Spleen (tissue), 11 donors: ENCODE results near the gene HSD11B1. TPM values are rescaled to one million over a fixed set of nuclear protein-coding genes. Genes with fewer than 3 reads are reported as not detected.
A peak's percentile ranks its signal among the peaks of the same experiment; 100 is the strongest.

ENCODE experiments used
- DNase-seq: peaks from one replicate; pipeline ENCODE4 v3.0.0-alpha.2; 2020
- H3K27ac ChIP-seq, 8 donors: fragments of 200-600 bp; sonication (generic) in 7 of 8; 1 replicate in 4 of 8; 2 replicates in 4 of 8; pipeline versions ENCODE4 v1.5.0 to v1.8.0; 2016 to 2021; ENCODE audit warnings: inconsistent platforms in 4 of 8, mild to moderate bottlenecking in 4 of 8, moderate library complexity in 1 of 8
- H3K27me3 ChIP-seq, 7 donors: fragments of 200-600 bp; sonication (generic) in 6 of 7; replicated peaks in 1 of 7; 1 replicate in 4 of 7; 2 replicates in 3 of 7; pipeline versions ENCODE4 v1.5.0 to v1.8.0; 2016 to 2021; ENCODE audit warnings: inconsistent platforms in 3 of 7, mild to moderate bottlenecking in 1 of 7
- H3K36me3 ChIP-seq, 6 donors: fragments of 200-600 bp; sonication (generic) in 5 of 6; 1 replicate in 4 of 6; 2 replicates in 2 of 6; pipeline versions ENCODE4 v1.5.0 to v1.8.0; 2016 to 2021; ENCODE audit warnings: inconsistent platforms in 2 of 6
- H3K4me1 ChIP-seq, 6 donors: fragments of 200-600 bp; sonication (generic) in 5 of 6; 1 replicate in 3 of 6; 2 replicates in 3 of 6; pipeline versions ENCODE4 v1.5.0 to v1.8.0; 2016 to 2021; ENCODE audit warnings: inconsistent platforms in 3 of 6
- H3K4me3 ChIP-seq, 8 donors: fragments of 200-600 bp; sonication (generic) in 7 of 8; 1 replicate in 4 of 8; 2 replicates in 4 of 8; pipeline versions ENCODE4 v1.5.0 to v1.8.0; 2016 to 2021; ENCODE audit warnings: inconsistent platforms in 4 of 8, mild to moderate bottlenecking in 4 of 8, moderate library complexity in 2 of 8
- H3K9me3 ChIP-seq, 8 donors: fragments of 200-600 bp; sonication (generic) in 7 of 8; 1 replicate in 4 of 8; 2 replicates in 4 of 8; pipeline versions ENCODE4 v1.5.0 to v1.8.0; 2016 to 2021; ENCODE audit warnings: inconsistent platforms in 4 of 8
- POLR2A ChIP-seq, 3 donors: fragments of 450-650 bp; IDR thresholded peaks; one replicate each; pipeline ENCODE4 v1.5.1; 2017; ENCODE audit warnings: antibody characterized with exemption in 3 of 3, mild to moderate bottlenecking in 1 of 3
- POLR2AphosphoS5 ChIP-seq, 3 donors: sonication (generic); formaldehyde crosslinking; IDR thresholded peaks; one replicate each; pipeline ENCODE4 v1.5.1; 2017; ENCODE audit warnings: antibody characterized with exemption in 3 of 3
- WGBS, 5 donors: extraction: QIAGEN DNeasy Blood & Tissue Kit in 3 of 5; methylation state at CpG; one replicate each; pipeline versions ENCODE4 v1.1.5 to v1.1.7; 2013 to 2018; 5-methylcytosine and 5-hydroxymethylcytosine counted together
- intact Hi-C: fragments of 100-400 bp; cut with DNase I; formaldehyde crosslinking; loops from one replicate; pipeline ENCODE4 v1.15.0; 2023; ENCODE audit warnings: low total_unique reads
- polyA plus RNA-seq, 3 donors: library from polyadenylated mRNA; stranded (reverse); fragments of 200-250 nt; gene quantifications; one replicate each; pipeline ENCODE4 v1.2.1, GENCODE V29; 2013
- total RNA-seq, 7 donors: library from RNA; depleted of rRNA in 3 of 7; stranded (reverse); fragments of >200 nt in 3 of 7; fragmentation: NEBNext Ultra II Directional in 4 of 7; extraction: Animal tissue kit (Norgen Biotek cat#: 25700) in 4 of 7; gene quantifications; one replicate each; pipeline versions ENCODE4 v1.1.0 to v1.2.1, GENCODE V29; 2016 to 2021
- TF ChIP-seq, protein P1 (sequence below), 11 experiments: fragments of 200-600 bp in 7 of 11; fragments of 450-650 bp in 4 of 11; sonication (generic) in 4 of 11; IDR thresholded peaks in 8 of 11; conservative IDR thresholded peaks in 3 of 11; 1 replicate in 7 of 11; 2 replicates in 4 of 11; pipeline versions ENCODE4 v1.4.0 to v1.8.0; 2016 to 2021; ENCODE audit warnings: antibody characterized with exemption in 11 of 11, inconsistent platforms in 4 of 11, mild to moderate bottlenecking in 1 of 11
- donor health status: healthy with polysubstance abuse.
- donor health status: DM: no; HTN: no; CAD: no; lungs with moderate emphysema.
- donor health status: DM: no; HTN: no; CAD: no.
- donor health status: Bipolar disorder and iron deficiency.
- donor health status: healthy.
- donor health status: DM: no; HTN: no; CAD: no.
- donor health status: DM: yes; HTN: yes; CAD: no.

Gene HSD11B1
- total and polyA plus RNA-seq, 10 donors, result 1.8 to 14.9 (median 3.7) TPM

DNA sequence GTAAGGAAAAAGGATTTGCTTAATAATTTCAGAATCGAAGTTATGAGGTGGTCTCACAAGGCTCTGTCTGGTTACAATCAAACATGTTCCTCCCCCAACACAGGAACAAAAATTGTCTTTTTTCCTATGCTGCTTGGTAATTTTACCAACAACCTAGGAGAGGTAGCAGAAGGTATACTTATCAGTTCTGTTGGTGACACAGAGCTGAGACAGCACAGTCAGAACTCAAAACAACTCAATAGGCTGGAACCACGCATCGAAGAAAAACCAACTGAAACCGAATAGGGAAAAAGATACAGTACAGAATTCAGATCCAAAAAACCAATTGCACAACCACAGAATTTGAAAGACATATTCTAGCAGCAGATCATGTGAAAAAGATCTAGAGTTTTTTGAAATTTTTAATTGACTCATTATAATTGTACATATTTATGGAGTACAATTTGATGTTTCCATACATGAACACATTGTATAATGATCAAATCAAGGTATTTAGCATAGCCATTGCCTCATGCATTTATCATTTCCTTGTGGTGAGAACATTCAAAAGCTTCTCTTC is 25.6 kb upstream of the HSD11B1 start:
- Histone ChIP-seq H3K4me3 (no peak overlapping the region), H3K27ac (no peak overlapping the region), H3K4me1 (peaks cover 7 to 33% (median 25%) of the 10 kb centered on the region in 6 donors), H3K27me3 (peaks cover 0 to 87% (median 33%) of the 10 kb centered on the region in 7 donors), H3K9me3 (no peaks in the 10 kb centered on the region), H3K36me3 (no peaks in the 10 kb centered on the region)
- 81 to 90% (median 83%) methylated on average over 4 of the region's 4 CpGs for WGBS, 5 donors
- DNase-seq, result no peak
- TF ChIP-seq, protein P1, sequence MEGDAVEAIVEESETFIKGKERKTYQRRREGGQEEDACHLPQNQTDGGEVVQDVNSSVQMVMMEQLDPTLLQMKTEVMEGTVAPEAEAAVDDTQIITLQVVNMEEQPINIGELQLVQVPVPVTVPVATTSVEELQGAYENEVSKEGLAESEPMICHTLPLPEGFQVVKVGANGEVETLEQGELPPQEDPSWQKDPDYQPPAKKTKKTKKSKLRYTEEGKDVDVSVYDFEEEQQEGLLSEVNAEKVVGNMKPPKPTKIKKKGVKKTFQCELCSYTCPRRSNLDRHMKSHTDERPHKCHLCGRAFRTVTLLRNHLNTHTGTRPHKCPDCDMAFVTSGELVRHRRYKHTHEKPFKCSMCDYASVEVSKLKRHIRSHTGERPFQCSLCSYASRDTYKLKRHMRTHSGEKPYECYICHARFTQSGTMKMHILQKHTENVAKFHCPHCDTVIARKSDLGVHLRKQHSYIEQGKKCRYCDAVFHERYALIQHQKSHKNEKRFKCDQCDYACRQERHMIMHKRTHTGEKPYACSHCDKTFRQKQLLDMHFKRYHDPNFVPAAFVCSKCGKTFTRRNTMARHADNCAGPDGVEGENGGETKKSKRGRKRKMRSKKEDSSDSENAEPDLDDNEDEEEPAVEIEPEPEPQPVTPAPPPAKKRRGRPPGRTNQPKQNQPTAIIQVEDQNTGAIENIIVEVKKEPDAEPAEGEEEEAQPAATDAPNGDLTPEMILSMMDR (IDR thresholded peaks at IDR 0.05 in 8 of 11, conservative IDR thresholded peaks at IDR 0.05 in 3 of 11), result no peak
- TF ChIP-seq POLR2AphosphoS5 (IDR thresholded peaks at IDR 0.05) (no peak), POLR2A (IDR thresholded peaks at IDR 0.05) (no peak)
- intact Hi-C loops, result no loop called here

DNA sequence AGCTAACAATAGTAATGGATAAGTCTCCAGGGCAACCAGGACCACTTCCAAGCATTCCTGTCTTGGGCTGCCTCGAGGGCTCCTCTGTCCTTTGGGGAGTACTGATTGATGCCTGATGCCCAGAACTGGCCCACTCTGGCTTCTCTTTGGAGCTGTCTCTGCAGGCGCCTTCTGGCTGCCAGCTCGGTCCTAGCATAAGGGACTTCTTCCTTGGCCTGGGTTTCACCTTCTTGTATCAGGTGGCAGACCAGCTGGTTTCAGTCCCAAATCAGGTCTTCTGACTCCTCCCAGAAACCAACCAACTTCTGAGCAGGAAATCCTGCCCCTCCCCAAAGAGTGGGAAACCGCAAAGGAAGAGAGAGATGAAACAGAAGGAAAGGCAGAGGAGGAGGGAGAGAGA is 18.8 kb upstream of the HSD11B1 start:
- H3K4me1 ChIP-seq, result peaks cover 0 to 18% (median 11%) of the 10 kb centered on the region in 6 donors
- H3K36me3 ChIP-seq, result no peaks in the 10 kb centered on the region
- 38 to 51% (median 40%) methylated on average over 4 of the region's 4 CpGs for WGBS, 5 donors
- no peaks in the 10 kb centered on the region for H3K9me3 ChIP-seq
- DNase-seq, result no peak
- TF ChIP-seq POLR2AphosphoS5 (IDR thresholded peaks at IDR 0.05), result no peak
- TF ChIP-seq, protein P1 (IDR thresholded peaks at IDR 0.05 in 8 of 11, conservative IDR thresholded peaks at IDR 0.05 in 3 of 11), result no peak
- no peak for TF ChIP-seq POLR2A (IDR thresholded peaks at IDR 0.05)
- H3K27me3 ChIP-seq, result peaks cover 0 to 41% (median 0%) of the 10 kb centered on the region in 7 donors
- peak overlapping the region in 6 of 8 donors; percentile 20 to 58 (median 46) for H3K27ac ChIP-seq
- no peak overlapping the region for H3K4me3 ChIP-seq
- intact Hi-C loops, result no loop called here

DNA sequence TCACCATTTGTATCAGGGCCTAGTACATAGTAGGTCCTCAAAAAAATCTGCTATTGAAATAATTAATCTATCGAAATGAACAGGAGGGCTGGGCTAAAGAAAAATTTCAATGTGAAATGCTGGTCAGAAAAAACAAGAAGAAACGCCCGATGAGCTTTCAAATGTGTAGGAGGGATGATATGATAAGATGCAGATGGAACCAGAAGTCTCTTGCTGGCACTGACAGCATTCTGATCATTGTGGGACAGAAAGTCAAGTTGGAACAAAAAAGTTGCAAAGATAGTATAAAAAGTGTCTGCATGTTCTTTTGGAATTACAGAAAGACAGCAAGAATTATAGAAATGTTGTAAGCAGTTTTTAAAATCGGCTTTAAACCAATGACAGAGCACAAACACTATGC is 18.3 kb upstream of the HSD11B1 start:
- H3K27ac ChIP-seq, result peak overlapping the region in 6 of 8 donors; percentile 1 to 58 (median 46)
- H3K9me3 ChIP-seq, result no peaks in the 10 kb centered on the region
- WGBS, 5 donors, result 72 to 81% (median 74%) methylated on average over 4 of the region's 4 CpGs
- no peaks in the 10 kb centered on the region for H3K36me3 ChIP-seq
- TF ChIP-seq POLR2AphosphoS5 (IDR thresholded peaks at IDR 0.05), result no peak
- TF ChIP-seq POLR2A (IDR thresholded peaks at IDR 0.05), result no peak
- peaks cover 0 to 18% (median 11%) of the 10 kb centered on the region in 6 donors for H3K4me1 ChIP-seq
- H3K27me3 ChIP-seq, result peaks cover 0 to 36% (median 0%) of the 10 kb centered on the region in 7 donors
- H3K4me3 ChIP-seq, result no peak overlapping the region
- DNase-seq, result no peak
- intact Hi-C loops, result no loop called here

DNA sequence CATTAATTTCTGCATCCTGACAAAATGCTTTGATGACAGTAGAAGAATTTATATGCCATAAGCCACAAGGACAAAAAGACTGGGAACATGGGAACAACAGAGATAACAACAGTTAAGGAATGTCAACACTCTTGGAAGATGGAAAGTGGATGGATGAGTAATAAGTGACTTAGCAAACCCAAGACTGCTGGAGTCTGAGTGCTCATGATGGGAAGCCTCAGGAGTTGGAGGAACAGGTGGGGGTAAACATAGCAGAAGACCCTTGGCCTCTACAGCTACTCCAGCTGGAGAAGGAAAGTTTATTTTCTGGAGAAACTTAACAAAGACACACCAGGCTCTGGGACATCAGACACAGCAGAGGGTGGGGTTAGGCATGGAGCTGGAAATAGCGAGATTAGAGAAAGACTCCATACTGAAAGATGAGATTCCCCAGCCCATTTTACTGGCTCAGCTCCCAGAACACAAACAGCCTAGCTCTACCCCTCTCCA is 15.9 kb upstream of the HSD11B1 start:
- H3K4me3 ChIP-seq, result no peak overlapping the region
- peak overlapping the region in 2 of 8 donors; percentile 26 to 55 for H3K27ac ChIP-seq
- H3K4me1 ChIP-seq, result peaks cover 0 to 38% (median 20%) of the 10 kb centered on the region in 6 donors
- intact Hi-C loops, result no loop called here
- TF ChIP-seq, protein P1 (IDR thresholded peaks at IDR 0.05 in 8 of 11, conservative IDR thresholded peaks at IDR 0.05 in 3 of 11), result no peak
- TF ChIP-seq POLR2A (IDR thresholded peaks at IDR 0.05) (no peak), POLR2AphosphoS5 (IDR thresholded peaks at IDR 0.05) (no peak)
- H3K27me3 ChIP-seq, result peaks cover 0 to 15% (median 0%) of the 10 kb centered on the region in 7 donors
- 75 to 95% (median 81%) methylated on average over 1 of the region's 1 CpG for WGBS, 5 donors
- no peaks in the 10 kb centered on the region for H3K9me3 ChIP-seq
- H3K36me3 ChIP-seq, result no peaks in the 10 kb centered on the region
- DNase-seq, result no peak
